ENCODE results near the gene RNU5D-1. TPM values are rescaled to one million over a fixed set of nuclear protein-coding genes. Genes with fewer than 3 reads are reported as not detected.
A peak's percentile ranks its signal among the peaks of the same experiment; 100 is the strongest.

Gene RNU5D-1
- total and polyA plus RNA-seq, 2 donors (not counting 1 experiment from before 2014, with no cell fraction given), result not detected

- peaks cover 59% of the 10 kb centered on the region for H3K4me1 Mint-ChIP-seq
- H3K27ac Mint-ChIP-seq, result peak overlapping the region; percentile 96
- ChIA-PET CTCF (interaction anchor here (0.7 to 14.7 kb wide), 4 partner anchors 7 to 579 kb away, joined by 3 to 196 read pairs (median 6); partner anchors contain the start of genes RNU5D-1 and UROD), POLR2A (interaction anchor here (2.2 to 4.3 kb wide), 3 partner anchors 7 to 85 kb away, joined by 21 to 50 read pairs (median 34); partner anchors contain the start of genes BTBD19, DYNLT4 and RNU5D-1)
- no peaks in the 10 kb centered on the region for H3K36me3 ChIP-seq (replicated peaks in 1 of 2; ENCODE audit: control extremely low read depth in 1 of 2, control insufficient read depth in 1 of 2, extremely low read depth in 1 of 2, insufficient read depth in 2 of 2, low read length in 1 of 2)
- H4K20me1 ChIP-seq (ENCODE audit: control insufficient read depth, insufficient read depth, low read length, poor library complexity, severe bottlenecking), result no peaks in the 10 kb centered on the region
- H3K4me3 ChIP-seq (ENCODE audit: control extremely low read depth in 1 of 5, extremely low read depth in 1 of 5, insufficient read depth in 1 of 5, low read depth in 2 of 5, low read length in 4 of 5), result peak overlapping the region; percentile 2 to 63 (median 39)
- intact Hi-C loops (cut with micrococcal nuclease), result loop anchor here (2.0 to 5.0 kb wide), 2 partner anchors 16 to 51 kb away; partner anchors contain the start of genes ARMH1, KIF2C and TMEM53
- H3K79me2 ChIP-seq (ENCODE audit: control insufficient read depth, insufficient read depth, low read length), result no peaks in the 10 kb centered on the region
- peaks cover 37 to 42% of the 10 kb centered on the region in 2 donors for H3K4me1 ChIP-seq (ENCODE audit: control insufficient read depth in 2 of 2, insufficient read depth in 2 of 2, low read length in 2 of 2)
- peak overlapping the region; percentile 80 for H3K4me2 ChIP-seq (replicated peaks; ENCODE audit: low read depth, low read length, poor library complexity, severe bottlenecking)
- no peak overlapping the region for H2AFZ ChIP-seq (ENCODE audit: insufficient read depth, low read depth, low read length, poor library complexity, severe bottlenecking)
- peak overlapping the region; percentile 66 to 75 for H3K27ac ChIP-seq (ENCODE audit: low read length in 2 of 2)
- H3K9me3 ChIP-seq (ENCODE audit: control extremely low read depth in 1 of 3, control insufficient read depth in 2 of 3, insufficient read depth in 1 of 3, low read length in 2 of 3), result peaks cover 0 to 6% (median 0%) of the 10 kb centered on the region in 3 donors
- no CpG with 5 or more reads among the region's 9 CpGs for WGBS (ENCODE audit: insufficient coverage)
- no peaks in the 10 kb centered on the region for H3K27me3 Mint-ChIP-seq
- no peak for DNase-seq
- H3K4me3 Mint-ChIP-seq, result peak overlapping the region; percentile 66
- H3K27me3 ChIP-seq (replicated peaks in 1 of 4; ENCODE audit: control extremely low read depth in 1 of 4, control insufficient read depth in 3 of 4, insufficient read depth in 4 of 4, low read length in 3 of 4), result no peaks in the 10 kb centered on the region
- peak overlapping the region; percentile 52 for H3K9ac ChIP-seq (ENCODE audit: low read length)
- ATAC-seq (ENCODE audit: low read depth), result no peak
- no peaks in the 10 kb centered on the region for H3K9me3 Mint-ChIP-seq (ENCODE audit: insufficient read depth)
- TF ChIP-seq CTCF (IDR thresholded peaks at IDR 0.05), result no peak
- no peak for TF ChIP-seq EZH2 (IDR thresholded peaks at IDR 0.05; ENCODE audit: borderline replicate concordance, insufficient read depth, low read depth, low read length, poor library complexity, severe bottlenecking)
Observed at GRCh38 chr1:44723064-44723463, 7.9 kb downstream of the RNU5D-1 start.
